SK-N-SH treated with all-trans-retinoic acid at 6 μM for 48 hours (cell line): ENCODE results near the gene SLC30A4.

Experiments used
- ATAC-seq: fragments of 200-7000 bp; cut with Tn5 transposase; 3 replicates; pipeline ENCODE4 v1.9.1; 2020; ENCODE audit warnings: mild to moderate bottlenecking, moderate library complexity
- ARNTL ChIP-seq: fragments of 450-650 bp; formaldehyde crosslinking; IDR thresholded peaks from 2 replicates; pipeline ENCODE4 v1.5.0; 2020; ENCODE audit warnings: low read depth, mild to moderate bottlenecking, moderate library complexity, borderline replicate concordance
- BACH2 ChIP-seq: fragments of 250-450 bp; sonication (Bioruptor Pico); IDR thresholded peaks from 2 replicates; pipeline ENCODE4 v1.9.0; 2021; ENCODE audit warnings: mild to moderate bottlenecking, borderline replicate concordance
- CSDC2 ChIP-seq: fragments of 250-450 bp; sonication (Bioruptor Pico); IDR thresholded peaks from 2 replicates; pipeline ENCODE4 v1.5.0; 2020; ENCODE audit warnings: mild to moderate bottlenecking, moderate library complexity
- ESRRG ChIP-seq: fragments of 250-450 bp; sonication (Bioruptor Pico); IDR thresholded peaks from 2 replicates; pipeline ENCODE4 v1.6.1; 2021; ENCODE audit warnings: mild to moderate bottlenecking
- GLIS3 ChIP-seq: fragments of 250-450 bp; sonication (Bioruptor Pico); IDR thresholded peaks from 2 replicates; pipeline ENCODE4 v1.5.0; 2020; ENCODE audit warnings: mild to moderate bottlenecking, moderate library complexity
- ISL1 ChIP-seq: fragments of 250-450 bp; sonication (Bioruptor Pico); IDR thresholded peaks from 2 replicates; pipeline ENCODE4 v2.1.2; 2022; ENCODE audit warnings: mild to moderate bottlenecking, moderate library complexity
- PATZ1 ChIP-seq: fragments of 250-450 bp; sonication (Bioruptor Pico); IDR thresholded peaks from 2 replicates; pipeline ENCODE4 v1.8.0; 2020; ENCODE audit warnings: mild to moderate bottlenecking, moderate library complexity, borderline replicate concordance
- PPARA ChIP-seq: fragments of 250-450 bp; sonication (Bioruptor Pico); IDR thresholded peaks from 2 replicates; pipeline ENCODE4 v1.5.0; 2020; ENCODE audit warnings: mild to moderate bottlenecking, borderline replicate concordance
- RARB ChIP-seq: fragments of 250-450 bp; sonication (Bioruptor Pico); IDR thresholded peaks from 2 replicates; pipeline ENCODE4 v1.8.0; 2021; ENCODE audit warnings: mild to moderate bottlenecking, moderate library complexity
- SNAI2 ChIP-seq: fragments of 250-450 bp; sonication (Bioruptor Pico); IDR thresholded peaks from 2 replicates; pipeline ENCODE4 v1.5.0; 2020; ENCODE audit warnings: mild to moderate bottlenecking, moderate library complexity
- TCF4 ChIP-seq: fragments of 250-450 bp; sonication (Bioruptor Pico); IDR thresholded peaks from 2 replicates; pipeline ENCODE4 v1.8.0; 2021; ENCODE audit warnings: mild to moderate bottlenecking, moderate library complexity, borderline replicate concordance
- TOX ChIP-seq: fragments of 250-450 bp; sonication (Bioruptor Pico); IDR thresholded peaks from 2 replicates; pipeline ENCODE4 v1.8.0; 2021; ENCODE audit warnings: mild to moderate bottlenecking, moderate library complexity, borderline replicate concordance
- TSHZ2 ChIP-seq: fragments of 250-450 bp; sonication (Bioruptor Pico); IDR thresholded peaks from 2 replicates; pipeline ENCODE4 v1.5.0; 2020; ENCODE audit warnings: mild to moderate bottlenecking, moderate library complexity
- ZC3H10 ChIP-seq: fragments of 250-450 bp; sonication (Bioruptor Pico); IDR thresholded peaks from 2 replicates; pipeline ENCODE4 v1.5.1; 2021; ENCODE audit warnings: mild to moderate bottlenecking, moderate library complexity
- ZFP3 ChIP-seq: fragments of 250-450 bp; sonication (Bioruptor Pico); IDR thresholded peaks from 2 replicates; pipeline ENCODE4 v1.5.0; 2020; ENCODE audit warnings: mild to moderate bottlenecking, moderate library complexity
- ZNF565 ChIP-seq: fragments of 450-650 bp; formaldehyde crosslinking; conservative IDR thresholded peaks from 2 replicates; pipeline ENCODE4 v1.5.0; 2020; ENCODE audit warnings: low read depth, mild to moderate bottlenecking, moderate library complexity
- ZNF70 ChIP-seq: fragments of 450-650 bp; formaldehyde crosslinking; IDR thresholded peaks from 2 replicates; pipeline ENCODE4 v1.5.0; 2020; ENCODE audit warnings: mild to moderate bottlenecking, moderate library complexity
- ZNF8 ChIP-seq: fragments of 450-650 bp; formaldehyde crosslinking; IDR thresholded peaks from 2 replicates; pipeline ENCODE4 v1.5.0; 2020; ENCODE audit warnings: mild to moderate bottlenecking, moderate library complexity
- TF ChIP-seq, protein P1 (sequence below): fragments of 250-450 bp; sonication (Bioruptor Pico); IDR thresholded peaks from 2 replicates; pipeline ENCODE4 v1.5.1; 2020; ENCODE audit warnings: low read depth, mild to moderate bottlenecking, moderate library complexity
- TF ChIP-seq, protein P2 (sequence below): fragments of 250-450 bp; sonication (Bioruptor Pico); IDR thresholded peaks from 2 replicates; pipeline ENCODE4 v1.5.1; 2021; ENCODE audit warnings: mild to moderate bottlenecking, moderate library complexity
- TF ChIP-seq, protein P3 (sequence below): fragments of 250-450 bp; sonication (Bioruptor Pico); IDR thresholded peaks from 2 replicates; pipeline ENCODE4 v1.8.0; 2021; ENCODE audit warnings: low read depth, mild to moderate bottlenecking, moderate library complexity, borderline replicate concordance

SLC30A4 gene

DNA sequence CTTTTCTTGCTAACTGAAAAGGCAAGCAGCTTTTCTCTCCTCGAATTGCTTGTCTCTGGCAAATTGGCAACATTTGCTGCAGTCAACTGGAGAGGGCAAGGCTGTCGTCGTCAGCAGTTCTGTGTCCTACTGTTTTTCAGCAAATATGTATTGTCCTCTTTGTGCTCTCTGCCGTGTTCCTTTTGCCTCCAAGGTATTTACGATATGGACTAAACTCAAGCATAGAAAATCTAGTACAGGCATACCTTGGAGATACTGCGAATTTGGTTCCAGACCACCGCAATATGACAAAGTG, 558 bp upstream of the SLC30A4 start:
- no peak for TF ChIP-seq ISL1 (CRISPR knock-in tag)
- no peak for TF ChIP-seq ARNTL
- TF ChIP-seq, protein P1, sequence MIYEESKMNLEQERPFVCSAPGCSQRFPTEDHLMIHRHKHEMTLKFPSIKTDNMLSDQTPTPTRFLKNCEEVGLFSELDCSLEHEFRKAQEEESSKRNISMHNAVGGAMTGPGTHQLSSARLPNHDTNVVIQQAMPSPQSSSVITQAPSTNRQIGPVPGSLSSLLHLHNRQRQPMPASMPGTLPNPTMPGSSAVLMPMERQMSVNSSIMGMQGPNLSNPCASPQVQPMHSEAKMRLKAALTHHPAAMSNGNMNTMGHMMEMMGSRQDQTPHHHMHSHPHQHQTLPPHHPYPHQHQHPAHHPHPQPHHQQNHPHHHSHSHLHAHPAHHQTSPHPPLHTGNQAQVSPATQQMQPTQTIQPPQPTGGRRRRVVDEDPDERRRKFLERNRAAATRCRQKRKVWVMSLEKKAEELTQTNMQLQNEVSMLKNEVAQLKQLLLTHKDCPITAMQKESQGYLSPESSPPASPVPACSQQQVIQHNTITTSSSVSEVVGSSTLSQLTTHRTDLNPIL: no peak
- TF ChIP-seq ZNF8 (CRISPR knock-in tag): no peak
- no peak for TF ChIP-seq TSHZ2 (CRISPR knock-in tag)
- no peak for TF ChIP-seq TOX (CRISPR knock-in tag)
- no peak for TF ChIP-seq TCF4
- no peak for TF ChIP-seq CSDC2
- TF ChIP-seq ZNF565 (CRISPR knock-in tag): no peak
- TF ChIP-seq BACH2 (CRISPR knock-in tag): no peak
- TF ChIP-seq ESRRG (CRISPR knock-in tag): no peak
- TF ChIP-seq, protein P2, sequence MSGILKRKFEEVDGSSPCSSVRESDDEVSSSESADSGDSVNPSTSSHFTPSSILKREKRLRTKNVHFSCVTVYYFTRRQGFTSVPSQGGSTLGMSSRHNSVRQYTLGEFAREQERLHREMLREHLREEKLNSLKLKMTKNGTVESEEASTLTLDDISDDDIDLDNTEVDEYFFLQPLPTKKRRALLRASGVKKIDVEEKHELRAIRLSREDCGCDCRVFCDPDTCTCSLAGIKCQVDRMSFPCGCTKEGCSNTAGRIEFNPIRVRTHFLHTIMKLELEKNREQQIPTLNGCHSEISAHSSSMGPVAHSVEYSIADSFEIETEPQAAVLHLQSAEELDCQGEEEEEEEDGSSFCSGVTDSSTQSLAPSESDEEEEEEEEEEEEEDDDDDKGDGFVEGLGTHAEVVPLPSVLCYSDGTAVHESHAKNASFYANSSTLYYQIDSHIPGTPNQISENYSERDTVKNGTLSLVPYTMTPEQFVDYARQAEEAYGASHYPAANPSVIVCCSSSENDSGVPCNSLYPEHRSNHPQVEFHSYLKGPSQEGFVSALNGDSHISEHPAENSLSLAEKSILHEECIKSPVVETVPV (CRISPR knock-in tag): no peak
- TF ChIP-seq PATZ1: no peak
- TF ChIP-seq, protein P3, sequence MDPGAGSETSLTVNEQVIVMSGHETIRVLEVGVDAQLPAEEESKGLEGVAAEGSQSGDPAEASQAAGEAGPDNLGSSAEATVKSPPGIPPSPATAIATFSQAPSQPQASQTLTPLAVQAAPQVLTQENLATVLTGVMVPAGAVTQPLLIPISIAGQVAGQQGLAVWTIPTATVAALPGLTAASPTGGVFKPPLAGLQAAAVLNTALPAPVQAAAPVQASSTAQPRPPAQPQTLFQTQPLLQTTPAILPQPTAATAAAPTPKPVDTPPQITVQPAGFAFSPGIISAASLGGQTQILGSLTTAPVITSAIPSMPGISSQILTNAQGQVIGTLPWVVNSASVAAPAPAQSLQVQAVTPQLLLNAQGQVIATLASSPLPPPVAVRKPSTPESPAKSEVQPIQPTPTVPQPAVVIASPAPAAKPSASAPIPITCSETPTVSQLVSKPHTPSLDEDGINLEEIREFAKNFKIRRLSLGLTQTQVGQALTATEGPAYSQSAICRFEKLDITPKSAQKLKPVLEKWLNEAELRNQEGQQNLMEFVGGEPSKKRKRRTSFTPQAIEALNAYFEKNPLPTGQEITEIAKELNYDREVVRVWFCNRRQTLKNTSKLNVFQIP: no peak
- TF ChIP-seq ZNF70: no peak
- peak; percentile 4; the same call in 2 of the 3 replicates for ATAC-seq

GRCh38 chr15:45521596-45522327, 793 bp downstream of the SLC30A4 start:
- ATAC-seq: peak; percentile 45
- TF ChIP-seq ZNF70 (no peak), PATZ1 (no peak), ISL1 (CRISPR knock-in tag) (no peak), SNAI2 (CRISPR knock-in tag) (no peak), PPARA (CRISPR knock-in tag) (no peak), CSDC2 (no peak), ZC3H10 (no peak), ESRRG (CRISPR knock-in tag) (no peak), GLIS3 (CRISPR knock-in tag) (no peak), ARNTL (no peak), RARB (CRISPR knock-in tag) (no peak), TCF4 (no peak), ZFP3 (CRISPR knock-in tag) (no peak)
- TF ChIP-seq, protein P1: no peak
- TF ChIP-seq, protein P3: no peak
- TF ChIP-seq, protein P2 (CRISPR knock-in tag): no peak
